WTC11 (cell line): ENCODE measurements around the gene PKNOX1. TPM values are rescaled to one million over a fixed set of nuclear protein-coding genes. Genes with fewer than 3 reads are reported as not detected.

ENCODE experiments used
- ATAC-seq: fragments of 200-7000 bp; cut with Tn5 transposase; 2 replicates; pipeline ENCODE4 v1.10.0; 2021; ENCODE audit warnings: mild to moderate bottlenecking, moderate library complexity
- CTCF ChIA-PET: fragments of 300-600 bp; sonication (Branson Sonifier 250); formaldehyde crosslinking; loops from one replicate; lab custom pipeline; 2021; ENCODE audit warnings: antibody characterized with exemption; lab: Charles Lee
- POLR2A ChIA-PET: fragments of 350-600 bp; sonication (Branson Sonifier 250); formaldehyde crosslinking; loops from one replicate; lab custom pipeline; 2021; ENCODE audit warnings: antibody characterized with exemption; lab: Charles Lee
- DNase-seq: peaks from one replicate; pipeline ENCODE4 v3.0.0; 2021; ENCODE audit warnings: low spot score
- H3K27ac Mint-ChIP-seq: 2 replicates; pipeline ENCODE4 v1.8.0; 2021; ENCODE audit warnings: mixed read lengths
- H3K27me3 Mint-ChIP-seq: 2 replicates; pipeline ENCODE4 v1.8.0; 2021; ENCODE audit warnings: low read depth, mild to moderate bottlenecking, moderate library complexity, mixed read lengths
- H3K36me3 Mint-ChIP-seq: 2 replicates; pipeline ENCODE4 v1.8.0; 2021; ENCODE audit warnings: mixed read lengths
- H3K4me1 Mint-ChIP-seq: 2 replicates; pipeline ENCODE4 v1.8.0; 2022; ENCODE audit warnings: mixed read lengths
- H3K4me3 Mint-ChIP-seq: 2 replicates; pipeline ENCODE4 v1.8.0; 2021; ENCODE audit warnings: mild to moderate bottlenecking, moderate library complexity, mixed read lengths
- H3K9me3 Mint-ChIP-seq: 2 replicates; pipeline ENCODE4 v1.8.0; 2021; ENCODE audit warnings: mixed read lengths
- CDX4 ChIP-seq: fragments of 250-450 bp; sonication (Bioruptor Pico); IDR thresholded peaks from 2 replicates; pipeline ENCODE4 v1.9.0; 2021; ENCODE audit warnings: moderate library complexity, mild to moderate bottlenecking, inconsistent platforms, borderline replicate concordance
- ERG ChIP-seq: fragments of 250-450 bp; sonication (Bioruptor Pico); IDR thresholded peaks from 2 replicates; pipeline ENCODE4 v1.8.0; 2021; ENCODE audit warnings: mild to moderate bottlenecking
- FOXJ3 ChIP-seq: sonication (generic); formaldehyde crosslinking; IDR thresholded peaks from 2 replicates; pipeline ENCODE4 v1.9.0; 2021; ENCODE audit warnings: missing genetic modification reagents, mild to moderate bottlenecking, borderline replicate concordance
- FOXP1 ChIP-seq: sonication (generic); formaldehyde crosslinking; IDR thresholded peaks from 2 replicates; pipeline ENCODE4 v1.8.0; 2022; ENCODE audit warnings: missing genetic modification reagents, mild to moderate bottlenecking, moderate library complexity, borderline replicate concordance
- GABPB1 ChIP-seq: sonication (generic); formaldehyde crosslinking; IDR thresholded peaks from 2 replicates; pipeline ENCODE4 v1.8.1; 2023; ENCODE audit warnings: mild to moderate bottlenecking, missing genetic modification reagents
- IRF1 ChIP-seq: sonication (generic); formaldehyde crosslinking; IDR thresholded peaks from 2 replicates; pipeline ENCODE4 v1.8.0; 2023; ENCODE audit warnings: missing genetic modification reagents
- KAT7 ChIP-seq: sonication (generic); formaldehyde crosslinking; IDR thresholded peaks from 2 replicates; pipeline ENCODE4 v1.8.1; 2023; ENCODE audit warnings: missing genetic modification reagents, mild to moderate bottlenecking, borderline replicate concordance
- NFYB ChIP-seq: sonication (generic); formaldehyde crosslinking; conservative IDR thresholded peaks from 2 replicates; pipeline ENCODE4 v1.8.0; 2022; ENCODE audit warnings: low read depth, missing genetic modification reagents
- OVOL2 ChIP-seq: fragments of 250-450 bp; sonication (Bioruptor Pico); IDR thresholded peaks from 2 replicates; pipeline ENCODE4 v1.9.0; 2021; ENCODE audit warnings: mild to moderate bottlenecking, borderline replicate concordance
- SP1 ChIP-seq: sonication (generic); formaldehyde crosslinking; conservative IDR thresholded peaks from 2 replicates; pipeline ENCODE4 v1.8.1; 2022; ENCODE audit warnings: missing genetic modification reagents
- ZNF263 ChIP-seq: sonication (generic); formaldehyde crosslinking; IDR thresholded peaks from 2 replicates; pipeline ENCODE4 v1.8.1; 2022; ENCODE audit warnings: low read depth, mild to moderate bottlenecking, moderate library complexity, missing genetic modification reagents
- ZNF396 ChIP-seq: fragments of 250-450 bp; sonication (Bioruptor Pico); IDR thresholded peaks from 2 replicates; pipeline ENCODE4 v1.8.0; 2021; ENCODE audit warnings: mild to moderate bottlenecking, moderate library complexity, borderline replicate concordance
- total RNA-seq: library from RNA; stranded (reverse); gene quantifications from 3 replicates; pipeline ENCODE4 v1.2.3, GENCODE V29; 2021
- TF ChIP-seq, protein P1 (sequence below): sonication (generic); formaldehyde crosslinking; IDR thresholded peaks from 2 replicates; pipeline ENCODE4 v1.8.1; 2023; ENCODE audit warnings: mild to moderate bottlenecking, missing genetic modification reagents, moderate library complexity
- TF ChIP-seq, protein P2 (sequence below): fragments of 250-450 bp; sonication (Bioruptor Pico); IDR thresholded peaks from 2 replicates; pipeline ENCODE4 v1.9.0; 2021; ENCODE audit warnings: mild to moderate bottlenecking
- TF ChIP-seq, protein P3 (sequence below): sonication (generic); formaldehyde crosslinking; conservative IDR thresholded peaks from 2 replicates; pipeline ENCODE4 v1.8.1; 2023; ENCODE audit warnings: mild to moderate bottlenecking, low read depth, missing genetic modification reagents, moderate library complexity
- TF ChIP-seq, protein P4 (sequence below): sonication (generic); formaldehyde crosslinking; IDR thresholded peaks from 2 replicates; pipeline ENCODE4 v1.8.1; 2023; ENCODE audit warnings: mild to moderate bottlenecking, missing genetic modification reagents
- TF ChIP-seq, protein P5 (sequence below): fragments of 250-450 bp; sonication (Bioruptor Pico); conservative IDR thresholded peaks from 2 replicates; pipeline ENCODE4 v1.9.0; 2021; ENCODE audit warnings: mild to moderate bottlenecking

Gene PKNOX1
- total RNA-seq, 1 experiment from 2014 or later = 23.0 TPM

- TF ChIP-seq, protein P1, sequence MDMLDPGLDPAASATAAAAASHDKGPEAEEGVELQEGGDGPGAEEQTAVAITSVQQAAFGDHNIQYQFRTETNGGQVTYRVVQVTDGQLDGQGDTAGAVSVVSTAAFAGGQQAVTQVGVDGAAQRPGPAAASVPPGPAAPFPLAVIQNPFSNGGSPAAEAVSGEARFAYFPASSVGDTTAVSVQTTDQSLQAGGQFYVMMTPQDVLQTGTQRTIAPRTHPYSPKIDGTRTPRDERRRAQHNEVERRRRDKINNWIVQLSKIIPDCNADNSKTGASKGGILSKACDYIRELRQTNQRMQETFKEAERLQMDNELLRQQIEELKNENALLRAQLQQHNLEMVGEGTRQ (CRISPR knock-in tag) = no peak
- no peak for TF ChIP-seq CDX4 (CRISPR knock-in tag)
- TF ChIP-seq IRF1 (CRISPR knock-in tag) = no peak
- no peak for TF ChIP-seq GABPB1 (CRISPR knock-in tag)
- no peak for TF ChIP-seq ZNF263 (CRISPR knock-in tag)
Observed at GRCh38 chr21:43031121-43031619, 56.8 kb downstream of the PKNOX1 start (continued).

GRCh38 chr21:43034101-43034500, 59.7 kb downstream of the PKNOX1 start:
- POLR2A ChIA-PET = interaction anchor here (0.6 kb wide), 1 partner anchor 20 kb away, joined by 9 read pairs; no protein-coding TSS in a partner anchor
- TF ChIP-seq, protein P1 (CRISPR knock-in tag) = no peak
- TF ChIP-seq FOXP1 (CRISPR knock-in tag) = no peak
- no peak for TF ChIP-seq NFYB
- TF ChIP-seq KAT7 (CRISPR knock-in tag) = no peak
- TF ChIP-seq ERG (CRISPR knock-in tag) = no peak
- no peak for TF ChIP-seq OVOL2
- TF ChIP-seq, protein P2, sequence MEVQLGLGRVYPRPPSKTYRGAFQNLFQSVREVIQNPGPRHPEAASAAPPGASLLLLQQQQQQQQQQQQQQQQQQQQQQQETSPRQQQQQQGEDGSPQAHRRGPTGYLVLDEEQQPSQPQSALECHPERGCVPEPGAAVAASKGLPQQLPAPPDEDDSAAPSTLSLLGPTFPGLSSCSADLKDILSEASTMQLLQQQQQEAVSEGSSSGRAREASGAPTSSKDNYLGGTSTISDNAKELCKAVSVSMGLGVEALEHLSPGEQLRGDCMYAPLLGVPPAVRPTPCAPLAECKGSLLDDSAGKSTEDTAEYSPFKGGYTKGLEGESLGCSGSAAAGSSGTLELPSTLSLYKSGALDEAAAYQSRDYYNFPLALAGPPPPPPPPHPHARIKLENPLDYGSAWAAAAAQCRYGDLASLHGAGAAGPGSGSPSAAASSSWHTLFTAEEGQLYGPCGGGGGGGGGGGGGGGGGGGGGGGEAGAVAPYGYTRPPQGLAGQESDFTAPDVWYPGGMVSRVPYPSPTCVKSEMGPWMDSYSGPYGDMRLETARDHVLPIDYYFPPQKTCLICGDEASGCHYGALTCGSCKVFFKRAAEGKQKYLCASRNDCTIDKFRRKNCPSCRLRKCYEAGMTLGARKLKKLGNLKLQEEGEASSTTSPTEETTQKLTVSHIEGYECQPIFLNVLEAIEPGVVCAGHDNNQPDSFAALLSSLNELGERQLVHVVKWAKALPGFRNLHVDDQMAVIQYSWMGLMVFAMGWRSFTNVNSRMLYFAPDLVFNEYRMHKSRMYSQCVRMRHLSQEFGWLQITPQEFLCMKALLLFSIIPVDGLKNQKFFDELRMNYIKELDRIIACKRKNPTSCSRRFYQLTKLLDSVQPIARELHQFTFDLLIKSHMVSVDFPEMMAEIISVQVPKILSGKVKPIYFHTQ (CRISPR knock-in tag) = no peak
- TF ChIP-seq, protein P3, sequence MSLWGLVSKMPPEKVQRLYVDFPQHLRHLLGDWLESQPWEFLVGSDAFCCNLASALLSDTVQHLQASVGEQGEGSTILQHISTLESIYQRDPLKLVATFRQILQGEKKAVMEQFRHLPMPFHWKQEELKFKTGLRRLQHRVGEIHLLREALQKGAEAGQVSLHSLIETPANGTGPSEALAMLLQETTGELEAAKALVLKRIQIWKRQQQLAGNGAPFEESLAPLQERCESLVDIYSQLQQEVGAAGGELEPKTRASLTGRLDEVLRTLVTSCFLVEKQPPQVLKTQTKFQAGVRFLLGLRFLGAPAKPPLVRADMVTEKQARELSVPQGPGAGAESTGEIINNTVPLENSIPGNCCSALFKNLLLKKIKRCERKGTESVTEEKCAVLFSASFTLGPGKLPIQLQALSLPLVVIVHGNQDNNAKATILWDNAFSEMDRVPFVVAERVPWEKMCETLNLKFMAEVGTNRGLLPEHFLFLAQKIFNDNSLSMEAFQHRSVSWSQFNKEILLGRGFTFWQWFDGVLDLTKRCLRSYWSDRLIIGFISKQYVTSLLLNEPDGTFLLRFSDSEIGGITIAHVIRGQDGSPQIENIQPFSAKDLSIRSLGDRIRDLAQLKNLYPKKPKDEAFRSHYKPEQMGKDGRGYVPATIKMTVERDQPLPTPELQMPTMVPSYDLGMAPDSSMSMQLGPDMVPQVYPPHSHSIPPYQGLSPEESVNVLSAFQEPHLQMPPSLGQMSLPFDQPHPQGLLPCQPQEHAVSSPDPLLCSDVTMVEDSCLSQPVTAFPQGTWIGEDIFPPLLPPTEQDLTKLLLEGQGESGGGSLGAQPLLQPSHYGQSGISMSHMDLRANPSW (CRISPR knock-in tag) = no peak
- TF ChIP-seq, protein P4, sequence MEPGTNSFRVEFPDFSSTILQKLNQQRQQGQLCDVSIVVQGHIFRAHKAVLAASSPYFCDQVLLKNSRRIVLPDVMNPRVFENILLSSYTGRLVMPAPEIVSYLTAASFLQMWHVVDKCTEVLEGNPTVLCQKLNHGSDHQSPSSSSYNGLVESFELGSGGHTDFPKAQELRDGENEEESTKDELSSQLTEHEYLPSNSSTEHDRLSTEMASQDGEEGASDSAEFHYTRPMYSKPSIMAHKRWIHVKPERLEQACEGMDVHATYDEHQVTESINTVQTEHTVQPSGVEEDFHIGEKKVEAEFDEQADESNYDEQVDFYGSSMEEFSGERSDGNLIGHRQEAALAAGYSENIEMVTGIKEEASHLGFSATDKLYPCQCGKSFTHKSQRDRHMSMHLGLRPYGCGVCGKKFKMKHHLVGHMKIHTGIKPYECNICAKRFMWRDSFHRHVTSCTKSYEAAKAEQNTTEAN = no peak
- TF ChIP-seq ZNF396 (CRISPR knock-in tag) = no peak
- TF ChIP-seq, protein P5, sequence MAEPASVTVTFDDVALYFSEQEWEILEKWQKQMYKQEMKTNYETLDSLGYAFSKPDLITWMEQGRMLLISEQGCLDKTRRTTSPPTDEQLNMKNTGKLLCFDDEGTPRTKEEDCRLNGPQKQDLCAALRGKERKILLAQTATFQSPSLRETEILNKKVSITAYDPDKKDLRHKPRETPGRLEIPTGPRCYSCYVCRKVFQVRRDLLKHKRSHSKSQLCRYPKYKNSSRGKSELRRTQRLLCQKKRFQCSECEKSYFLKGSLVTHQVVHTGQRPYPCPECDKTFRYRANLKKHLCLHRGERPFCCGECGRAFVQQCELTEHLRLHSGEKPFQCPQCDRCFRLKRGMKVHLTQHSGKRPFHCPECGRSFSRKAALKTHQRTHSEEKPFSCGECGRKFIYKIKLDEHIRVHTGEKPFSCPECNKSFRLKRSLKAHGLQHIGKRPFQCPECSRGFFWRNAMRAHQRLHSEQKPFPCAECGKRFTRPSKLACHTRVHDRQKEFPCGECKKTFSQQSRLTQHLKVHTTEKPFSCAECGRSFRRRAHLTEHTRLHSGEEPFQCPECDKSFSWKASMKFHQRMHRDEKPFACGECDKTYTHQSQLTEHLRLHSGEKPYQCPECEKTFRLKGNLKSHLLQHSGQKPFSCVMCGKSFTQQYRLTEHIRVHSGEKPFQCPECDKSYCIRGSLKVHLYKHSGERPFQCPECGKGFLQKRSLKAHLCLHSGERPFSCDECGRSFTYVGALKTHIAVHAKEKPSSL (CRISPR knock-in tag) = no peak
- no peak for TF ChIP-seq FOXJ3 (CRISPR knock-in tag)
- TF ChIP-seq SP1 (CRISPR knock-in tag) = no peak
- H3K9me3 Mint-ChIP-seq = no peaks in the 10 kb centered on the region
- ATAC-seq = no peak
- no peak overlapping the region for H3K4me3 Mint-ChIP-seq
- CTCF ChIA-PET = no interaction called here
- no peak for DNase-seq
- no peaks in the 10 kb centered on the region for H3K4me1 Mint-ChIP-seq
- peaks cover 35% of the 10 kb centered on the region for H3K36me3 Mint-ChIP-seq
- no peak overlapping the region for H3K27ac Mint-ChIP-seq
- H3K27me3 Mint-ChIP-seq = no peaks in the 10 kb centered on the region
